NCI-H1930 (cell line): ENCODE measurements around the gene GSTT2.
"Not testable (repeated sequence)": the region's sequence is repeated elsewhere in the genome, so short reads cannot be mapped to it uniquely, and the experiment has no call there.

Source experiments
- DNase-seq, 2 experiments: peaks; one replicate each; lab custom pipeline; 2025; lab: John Stamatoyannopoulos, UW

GSTT2 gene

DNA sequence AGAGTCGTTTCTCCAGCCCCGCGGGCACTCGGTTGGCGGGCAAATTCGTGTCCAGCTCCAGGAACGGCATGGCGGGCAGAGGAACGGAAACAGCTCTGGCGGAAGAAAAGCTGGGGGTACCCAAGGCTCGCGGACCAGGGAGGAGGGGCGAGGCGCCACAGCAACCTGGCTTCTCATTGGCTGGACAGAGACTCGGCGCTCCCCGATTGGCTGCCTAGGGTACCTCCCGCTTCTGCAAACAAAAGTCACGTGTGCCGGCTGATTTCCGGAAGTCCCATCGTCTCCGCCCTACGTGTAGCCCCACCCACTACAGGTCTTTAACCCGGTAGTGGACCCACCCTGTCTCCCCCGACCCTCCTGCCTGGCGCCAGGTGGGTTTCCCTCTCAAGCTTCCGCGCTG is 5.6 kb upstream of the GSTT2 start, which contains the start of gene DDT:
DDT (minus strand) TSS at position 97 of the 400 bp plus-strand sequence; CDS start at position 70, 27 bp downstream.
- not testable (repeated sequence) for DNase-seq

DNA sequence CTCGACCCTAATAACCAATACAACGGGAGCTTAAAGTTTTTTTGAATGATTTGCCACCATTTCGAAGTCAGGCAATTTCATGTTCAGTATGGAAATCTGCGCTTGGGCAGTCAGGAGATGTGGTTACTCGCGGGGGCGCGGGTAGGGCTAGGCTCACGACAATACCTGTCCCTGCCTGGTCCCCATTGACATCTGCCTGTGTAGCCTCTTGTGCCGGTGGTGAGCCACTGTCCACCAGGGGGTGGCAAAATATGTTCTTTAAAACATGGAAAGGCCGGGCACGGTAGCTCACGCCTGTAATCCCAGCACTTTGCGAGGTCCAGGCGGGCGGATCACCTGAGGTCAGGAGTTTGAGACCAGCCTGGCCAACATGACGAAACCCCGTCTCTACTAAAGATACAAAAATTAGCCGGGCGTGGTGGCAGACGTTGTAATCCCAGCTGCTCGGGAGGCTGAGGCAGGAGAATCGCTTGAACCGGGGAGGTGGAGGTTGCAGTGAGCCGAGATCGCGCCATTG is 5.0 kb upstream of the GSTT2 start:
- DNase-seq = not testable (repeated sequence)

GRCh38 chr22:23977304-23977703 is 2.6 kb upstream of the GSTT2 start:
- not testable (repeated sequence) for DNase-seq

GRCh38 chr22:23980567-23980966 is 633 bp downstream of the GSTT2 start:
- DNase-seq = not testable (repeated sequence)

- no peak for DNase-seq
These were observed 4.5 kb downstream of the GSTT2 start for GRCh38 chr22:23984430-23984829.

DNA sequence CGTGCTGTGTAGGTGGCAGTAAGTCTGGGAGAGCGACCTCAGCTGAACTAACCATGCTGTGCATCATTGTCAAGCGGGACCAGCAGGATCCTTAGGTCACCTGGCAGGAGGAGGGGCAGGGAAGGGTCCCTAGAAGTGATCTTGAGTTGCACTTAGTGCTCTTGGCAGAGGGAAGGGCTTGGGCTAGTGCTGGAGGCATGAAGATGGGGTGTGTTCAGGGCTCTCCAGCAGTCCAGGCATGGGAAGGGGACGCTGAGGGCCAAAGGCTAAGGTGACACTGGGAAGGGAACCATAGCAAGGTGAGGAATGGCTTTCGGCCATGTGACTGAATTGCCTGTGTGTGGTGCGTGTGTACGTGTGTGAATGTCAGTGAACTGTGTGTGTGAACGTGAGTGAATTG is 6.2 kb downstream of the GSTT2 start:
- not testable (repeated sequence) for DNase-seq

- DNase-seq = not testable (repeated sequence)
These were observed 6.7 kb downstream of the GSTT2 start for GRCh38 chr22:23986538-23987178.

- DNase-seq = not testable (repeated sequence)
These were observed 9.8 kb downstream of the GSTT2 start for GRCh38 chr22:23989583-23990244.

DNA sequence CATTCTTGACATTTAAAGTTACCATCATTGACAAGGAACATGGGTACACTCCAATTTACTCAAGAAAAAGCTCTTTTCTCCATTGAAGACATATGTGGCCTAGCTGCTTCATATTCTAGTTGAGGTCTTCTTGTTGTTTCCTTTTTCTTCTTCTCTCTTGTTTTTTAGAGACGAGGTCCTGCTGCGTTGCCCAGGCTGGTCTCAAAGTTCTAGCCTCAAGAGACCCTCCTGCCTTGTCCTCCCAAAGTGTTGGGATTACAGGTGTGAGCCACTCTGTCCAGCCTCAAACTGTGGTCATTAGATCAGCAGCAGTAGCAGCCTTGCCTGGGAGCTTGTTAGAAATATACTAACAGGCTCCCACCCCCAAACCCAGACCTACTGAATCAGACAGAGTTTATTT is 13.1 kb downstream of the GSTT2 start:
- DNase-seq = not testable (repeated sequence)

GRCh38 chr22:23993581-23994177 is 13.7 kb downstream of the GSTT2 start:
- not testable (repeated sequence) for DNase-seq

GRCh38 chr22:23997092-23997491 is 17.2 kb downstream of the GSTT2 start:
- no peak for DNase-seq

DNA sequence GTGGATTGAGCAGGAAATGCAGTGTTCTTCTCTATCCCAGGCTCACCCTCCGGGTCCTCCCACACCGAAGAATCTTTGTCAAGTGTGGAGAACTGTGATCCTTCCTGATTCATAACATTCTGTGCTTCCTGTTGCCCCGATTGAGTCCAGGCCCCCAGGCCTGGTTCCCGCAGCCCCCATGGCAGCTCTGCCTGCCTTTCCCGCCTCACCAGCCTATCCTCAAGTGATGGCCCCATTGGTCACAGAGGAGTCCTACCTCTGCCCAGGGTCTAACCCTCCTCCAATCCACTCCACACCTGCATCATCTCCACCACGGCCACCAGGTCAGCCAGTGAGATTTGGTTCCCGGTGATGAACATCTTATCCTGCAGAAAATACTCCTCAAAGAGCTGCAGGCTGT is 19.8 kb downstream of the GSTT2 start:
- not testable (repeated sequence) for DNase-seq

- no peak for DNase-seq
These were observed 21.4 kb downstream of the GSTT2 start for GRCh38 chr22:24001314-24001713.

GRCh38 chr22:24002272-24002671 is 22.3 kb downstream of the GSTT2 start:
- no peak for DNase-seq

DNA sequence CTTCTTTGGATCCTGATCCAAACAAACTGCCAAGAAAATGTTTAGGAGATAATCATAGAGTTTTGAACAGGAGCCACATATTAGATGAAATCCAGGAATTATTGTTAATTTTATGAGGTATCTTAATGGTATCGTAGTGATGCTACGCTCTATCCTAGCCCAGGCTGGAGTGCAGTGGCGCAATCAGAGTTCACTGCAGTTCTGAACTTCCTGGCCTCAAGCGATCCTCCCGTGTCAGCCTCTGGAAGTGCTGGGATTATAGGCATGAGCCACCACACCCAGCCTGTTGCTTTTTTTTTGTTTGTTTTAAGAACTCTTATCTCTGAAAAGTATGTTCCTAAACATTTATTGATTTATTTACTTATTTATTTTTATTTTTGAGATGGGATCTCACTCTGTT is 22.9 kb downstream of the GSTT2 start:
- no peak for DNase-seq

DNA sequence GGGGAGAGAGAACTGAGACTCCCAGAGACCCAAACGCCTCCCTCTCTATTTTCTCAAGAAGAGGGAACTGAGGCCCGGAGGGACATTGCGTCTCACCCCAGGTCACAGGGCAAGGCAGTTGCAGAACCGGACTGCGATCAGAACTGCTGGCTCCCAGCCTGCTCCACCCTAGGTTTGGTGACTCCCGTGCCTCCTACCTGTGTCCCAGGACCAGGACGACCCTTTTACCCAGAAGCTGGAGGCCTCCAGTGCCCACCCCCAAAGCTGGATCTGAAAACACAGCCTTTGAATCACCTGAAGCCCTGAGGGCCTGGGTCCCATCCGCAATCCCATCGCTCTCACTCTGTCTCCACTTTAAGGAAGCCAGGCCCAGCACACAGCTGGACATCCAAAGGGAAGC is 24.0 kb downstream of the GSTT2 start:
- no peak for DNase-seq

DNA sequence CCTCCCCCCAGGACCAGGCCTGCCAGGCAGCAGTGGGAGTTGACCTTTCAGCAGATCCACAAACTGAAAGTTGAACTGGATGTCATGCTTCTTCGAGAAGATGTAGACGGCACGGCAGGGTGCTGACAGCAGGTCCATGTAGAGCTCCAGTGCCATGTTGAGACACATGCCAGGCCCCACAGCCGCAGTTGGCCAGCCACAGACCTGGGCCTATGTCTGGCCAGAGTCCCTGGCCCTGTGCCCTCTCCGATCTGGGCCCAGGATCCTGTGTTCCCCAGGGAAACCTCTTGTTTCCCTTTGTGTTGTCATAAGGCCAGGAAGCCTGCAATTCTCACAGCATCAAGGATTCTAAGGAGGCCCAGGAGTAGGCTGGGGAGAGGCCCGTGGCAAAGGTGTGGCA is 25.3 kb downstream of the GSTT2 start, which contains the start of gene GSTT4:
GSTT4 (minus strand) TSS at position 253 of the 400 bp plus-strand sequence; CDS start at position 156, 97 bp downstream.
- no peak for DNase-seq

DNA sequence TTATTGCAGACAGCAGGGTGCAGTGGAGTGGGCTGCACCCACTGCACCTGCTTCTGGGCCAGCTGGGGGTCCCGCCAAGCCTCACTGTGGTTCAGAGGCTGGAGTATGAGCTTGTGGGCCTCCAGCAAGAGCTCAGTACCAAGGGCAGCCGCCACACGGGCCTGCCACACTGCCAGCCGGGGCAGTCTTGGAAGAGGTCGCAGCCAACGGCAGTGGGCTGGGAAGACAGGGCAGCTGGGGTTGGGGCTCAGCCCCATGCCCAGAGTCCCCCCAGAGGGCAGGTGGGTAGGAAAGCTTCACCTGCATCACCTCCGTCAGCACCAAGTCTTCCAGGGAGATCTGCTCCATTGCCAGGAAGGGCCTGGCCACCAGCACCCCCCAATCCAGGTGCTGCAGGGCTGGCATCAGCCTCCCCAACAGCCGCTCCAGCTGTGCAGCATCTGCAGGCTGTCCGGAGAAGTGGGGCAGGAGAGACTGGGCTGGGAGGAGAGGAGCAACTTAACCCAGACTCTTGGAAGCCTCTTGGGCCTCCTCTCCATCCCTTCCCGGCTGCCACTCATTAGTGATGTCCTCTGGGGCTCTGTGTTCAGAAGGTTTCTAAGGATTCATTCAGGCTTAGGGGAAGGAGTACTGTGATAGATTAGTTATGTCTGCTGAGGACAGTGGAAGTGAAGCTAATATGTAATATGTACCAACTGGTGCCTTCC is 26.4 kb downstream of the GSTT2 start:
- no peak for DNase-seq

DNA sequence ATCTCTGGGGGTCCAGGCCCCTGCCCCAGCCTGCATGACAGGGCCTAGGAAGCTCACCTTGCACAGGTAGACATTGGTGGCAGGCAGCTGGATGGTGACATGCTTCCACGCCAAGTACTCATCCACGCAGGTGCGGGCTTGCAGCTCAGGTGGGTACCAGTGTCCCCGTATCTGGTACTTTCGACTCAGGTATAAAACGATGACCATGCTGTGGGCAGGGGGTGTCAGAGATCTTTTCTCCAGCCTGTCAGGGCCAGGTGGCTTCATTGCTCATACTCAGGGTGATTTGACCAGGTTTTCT is 26.9 kb downstream of the GSTT2 start:
- DNase-seq = no peak

DNA sequence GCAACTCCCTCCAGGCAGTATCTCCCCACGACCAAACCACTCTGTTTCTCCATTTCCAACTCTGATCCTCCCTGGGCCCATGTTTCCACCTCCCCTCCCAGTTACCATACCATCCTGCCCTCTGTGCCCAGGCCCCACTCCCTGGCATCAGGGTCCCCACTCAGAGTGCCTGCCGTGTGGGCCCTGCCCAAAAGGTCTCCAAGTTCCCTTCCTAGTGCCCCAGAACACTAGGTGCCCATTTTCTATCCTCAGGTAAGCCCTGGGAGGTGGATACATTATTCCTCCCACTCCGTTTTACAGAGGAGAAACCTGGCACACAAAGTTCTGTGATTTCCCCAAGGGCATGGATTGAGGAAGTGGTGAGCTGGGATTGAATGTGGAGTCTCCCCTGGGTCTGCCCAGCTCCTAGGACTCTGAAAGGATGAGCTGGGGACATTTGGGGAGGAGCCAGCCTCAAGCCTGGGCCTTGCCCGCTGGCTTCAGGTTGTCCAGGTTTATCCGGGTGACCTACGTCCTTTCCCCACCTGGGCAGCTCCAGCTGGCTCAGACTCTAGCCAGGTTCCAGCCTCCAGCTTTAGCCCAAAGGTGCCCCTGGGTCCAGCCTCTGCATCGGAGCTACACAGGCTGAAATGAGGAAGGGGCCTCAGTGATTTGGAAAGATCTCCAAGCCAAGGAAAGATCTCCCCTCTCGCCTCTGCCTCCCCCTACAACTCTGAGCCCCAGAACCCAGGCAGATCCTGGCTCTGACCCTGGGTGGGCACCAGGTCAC is 27.5 kb downstream of the GSTT2 start:
- no peak for DNase-seq

DNA sequence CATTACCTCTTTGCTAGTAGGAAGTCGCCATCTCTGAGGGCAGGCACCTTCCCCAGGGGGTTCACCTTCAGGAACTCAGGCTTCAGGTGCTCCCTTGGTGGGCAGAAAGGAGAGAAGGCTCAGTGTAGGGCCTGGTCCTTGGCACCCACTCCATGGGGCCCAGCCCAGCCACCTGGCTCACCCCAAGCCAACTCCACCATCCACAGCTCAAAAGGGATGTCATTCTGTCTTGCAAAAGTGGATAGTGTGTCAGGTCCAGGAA is 28.0 kb downstream of the GSTT2 start:
- no peak for DNase-seq
